HG03575 (cell line): Measurements from ENCODE around the gene MERTK.

Experiments used
- ATAC-seq: cut with Tn5 transposase; IDR thresholded peaks from one replicate; pipeline ENCODE4 v1.9.1; 2021; ENCODE audit not compliant: unreplicated experiment, insufficient number of reproducible peaks, low FRiP score; ENCODE audit errors: extremely low read depth

Gene MERTK

DNA sequence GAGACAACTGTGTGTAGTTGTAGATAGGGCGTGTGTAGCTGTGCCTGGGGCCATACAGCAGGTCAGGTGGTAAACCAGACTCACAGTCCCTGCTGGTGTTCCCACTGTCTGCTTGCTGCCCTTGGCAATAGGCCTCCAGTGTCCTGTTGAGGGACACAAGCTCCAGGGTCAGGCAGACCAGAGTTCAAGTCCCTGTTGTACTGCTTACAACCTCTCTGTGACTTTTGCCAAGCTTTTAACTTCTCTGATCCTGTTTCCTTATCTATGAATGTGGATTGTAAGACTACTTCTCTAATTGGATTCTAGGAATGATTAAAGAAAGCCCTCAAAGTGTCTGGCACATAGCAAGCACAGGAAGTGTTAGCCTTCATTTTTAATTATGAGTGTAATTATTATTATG lies 68.6 kb downstream of the MERTK start:
- no peak for ATAC-seq

DNA sequence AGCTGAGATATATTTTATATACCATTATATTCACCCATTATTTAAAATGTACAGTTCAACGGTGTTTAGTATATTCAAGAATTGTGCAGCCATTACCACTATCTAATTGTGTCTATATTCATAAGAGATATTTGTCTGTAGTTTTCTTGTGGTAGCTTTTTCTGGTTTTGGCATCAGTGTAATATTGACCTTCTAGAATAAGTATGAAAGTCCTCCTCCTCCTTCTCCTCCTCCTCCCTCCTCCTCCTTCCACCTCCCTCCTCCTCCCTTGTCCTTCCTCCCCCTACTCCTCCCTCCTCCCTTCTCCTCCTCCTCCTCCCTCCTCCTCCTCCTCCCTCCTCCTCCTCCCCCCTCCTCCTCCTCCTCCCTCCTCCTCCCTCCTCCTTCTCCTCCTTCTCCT lies 72.0 kb downstream of the MERTK start:
- no peak for ATAC-seq

DNA sequence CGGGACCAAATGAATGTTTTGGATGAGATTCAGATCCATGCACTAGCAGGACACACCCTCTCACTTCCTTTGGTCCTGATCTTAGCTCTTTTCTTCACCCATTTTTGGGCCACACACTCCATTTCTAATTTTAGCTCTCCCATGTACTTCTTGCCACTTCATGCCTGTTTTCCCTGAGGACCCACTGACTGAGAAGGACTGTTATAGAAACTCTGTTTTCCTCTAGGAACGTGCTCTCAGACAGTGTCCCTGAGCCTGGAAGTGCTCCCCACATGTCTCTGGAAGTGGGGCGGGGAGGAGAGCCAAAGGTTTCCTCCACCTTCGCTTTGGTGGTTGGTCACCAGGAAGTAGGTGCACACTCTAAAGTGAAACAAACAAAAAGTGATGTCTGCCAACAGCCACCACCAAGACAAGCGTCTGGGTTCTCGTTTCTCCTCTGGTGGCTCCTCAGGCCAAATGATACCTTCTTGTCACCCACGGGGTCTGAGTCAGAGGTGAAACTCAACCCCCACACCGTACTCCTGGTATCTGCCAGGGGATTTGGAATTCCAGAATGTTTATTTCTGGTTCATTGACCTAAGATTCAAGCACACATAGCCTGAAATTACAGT lies 74.7 kb downstream of the MERTK start:
- no peak for ATAC-seq

DNA sequence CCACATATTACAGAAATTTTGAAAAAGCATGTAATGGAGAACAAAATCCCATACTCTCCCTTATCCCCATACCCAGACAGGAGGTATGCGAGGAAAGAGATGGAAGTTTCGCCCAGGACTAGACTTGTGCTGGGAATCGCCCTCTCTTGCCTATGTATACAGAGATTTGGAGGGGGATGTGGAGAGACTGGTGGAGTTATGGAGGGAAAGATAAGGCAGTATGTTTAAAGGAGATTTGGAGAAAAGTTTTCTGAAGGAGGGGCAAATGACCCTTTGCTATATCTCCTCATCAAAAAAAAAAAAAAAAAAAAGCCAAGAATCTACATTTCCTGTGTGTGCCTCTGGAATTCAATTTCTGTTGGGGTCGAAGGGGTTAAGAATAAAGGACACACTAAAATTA lies 75.3 kb downstream of the MERTK start:
- ATAC-seq = no peak

DNA sequence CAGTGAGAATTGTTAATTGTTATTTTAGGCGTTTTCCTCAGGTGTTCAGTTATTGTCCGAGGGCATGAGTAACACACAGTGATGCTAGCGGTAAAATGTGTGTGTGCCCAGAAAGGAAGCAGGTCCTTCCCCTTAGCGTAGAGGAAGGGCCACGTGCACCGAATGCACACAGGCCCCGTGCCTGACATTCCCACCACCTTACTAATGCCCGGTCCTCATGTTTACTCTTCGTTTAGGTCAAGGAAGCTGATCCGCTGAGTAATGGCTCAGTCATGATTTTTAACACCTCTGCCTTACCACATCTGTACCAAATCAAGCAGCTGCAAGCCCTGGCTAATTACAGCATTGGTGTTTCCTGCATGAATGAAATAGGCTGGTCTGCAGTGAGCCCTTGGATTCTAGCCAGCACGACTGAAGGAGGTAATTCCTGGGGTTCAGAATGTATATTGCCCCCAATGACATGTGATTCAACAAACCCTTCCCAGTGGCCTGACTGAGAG lies 76.7 kb downstream of the MERTK start:
- ATAC-seq = no peak

DNA sequence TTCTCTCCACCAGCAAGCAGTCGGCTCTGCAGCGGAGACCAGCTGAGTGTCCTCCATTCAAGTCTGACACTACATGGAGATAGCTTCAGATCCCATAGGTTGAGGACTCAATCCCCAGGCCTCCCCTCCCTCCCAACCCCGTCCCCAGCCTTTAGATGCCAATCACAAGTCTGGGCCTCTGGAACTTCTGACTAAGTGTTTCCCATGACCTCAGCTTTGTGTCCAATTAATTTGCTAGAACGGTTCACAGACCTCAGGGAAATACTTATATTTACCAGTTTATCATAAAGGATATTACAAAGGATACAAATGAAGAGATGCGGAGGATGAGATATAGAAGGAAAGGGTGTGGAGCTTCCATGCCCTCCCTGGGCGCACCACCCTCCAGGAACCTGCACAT lies 77.4 kb downstream of the MERTK start:
- ATAC-seq = no peak

DNA sequence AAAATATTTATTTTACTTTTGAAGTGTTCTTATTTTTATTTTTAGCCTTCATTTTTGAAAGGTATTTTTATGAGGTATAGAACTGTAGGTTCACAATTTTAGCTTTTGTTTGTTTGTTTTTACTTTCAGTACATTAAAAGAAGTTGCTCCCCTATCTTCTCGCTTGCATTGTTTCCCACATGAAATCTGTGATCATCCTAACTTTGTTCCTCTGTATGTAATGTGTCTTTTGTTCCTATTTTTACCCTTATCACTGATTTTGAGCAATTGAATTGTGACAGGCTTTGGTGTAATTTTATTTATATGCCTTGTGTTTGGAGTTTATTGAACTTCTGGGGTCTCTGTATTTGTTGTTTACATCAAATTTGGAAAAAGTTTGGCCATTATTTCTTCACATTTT lies 78.8 kb downstream of the MERTK start:
- no peak for ATAC-seq

DNA sequence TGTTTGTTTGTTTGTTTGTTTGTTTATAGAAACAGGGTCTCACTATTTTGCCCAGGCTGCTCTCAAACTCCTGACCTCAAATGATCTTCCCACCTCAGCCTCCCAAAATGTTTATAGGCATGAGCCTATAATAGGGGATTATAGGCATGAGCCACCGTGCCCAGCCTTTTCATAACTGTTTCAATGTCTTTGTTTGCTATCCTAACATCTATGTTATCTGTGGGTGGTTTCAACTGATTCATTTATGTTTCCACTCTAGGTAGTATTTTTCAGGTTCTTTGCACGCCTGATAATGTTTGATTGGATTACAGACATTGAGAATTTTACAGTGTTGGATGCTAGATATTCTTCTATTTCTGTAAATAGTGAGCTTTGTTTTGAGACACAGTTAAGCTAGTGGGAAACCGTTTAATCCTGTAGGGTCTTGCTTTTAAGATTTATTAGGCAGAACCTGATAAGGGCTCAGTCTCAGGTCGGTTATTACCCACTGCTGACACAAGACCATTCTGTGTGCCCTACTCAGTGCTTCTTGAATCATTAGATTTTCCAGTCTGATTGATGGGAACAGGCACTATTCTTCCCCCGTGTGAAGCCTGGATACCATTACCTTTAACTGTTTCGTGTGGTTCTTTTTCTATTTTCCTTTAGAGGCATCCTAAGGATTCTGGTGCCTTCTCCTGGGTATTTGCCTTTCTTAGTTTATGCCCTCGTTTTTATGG lies 80.2 kb downstream of the MERTK start:
- no peak for ATAC-seq

DNA sequence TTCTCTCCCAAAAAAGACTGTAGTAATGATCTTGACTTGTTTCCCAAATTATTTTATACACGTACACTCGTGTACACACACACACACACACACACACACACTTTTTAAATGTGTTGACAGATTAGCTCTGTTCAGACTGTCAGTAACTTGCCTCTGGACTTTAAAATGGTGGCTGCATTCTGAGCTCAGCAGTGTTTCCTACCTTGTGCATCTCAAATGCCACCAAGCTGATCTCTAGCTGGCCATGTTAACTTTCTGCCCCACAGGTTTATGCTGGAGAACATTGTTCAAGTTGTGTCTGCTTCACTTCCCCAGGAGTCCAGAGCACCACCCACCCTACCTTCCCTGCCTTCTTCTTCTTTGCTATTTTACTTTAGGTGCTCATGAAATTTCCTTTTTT lies 83.3 kb downstream of the MERTK start:
- no peak for ATAC-seq

DNA sequence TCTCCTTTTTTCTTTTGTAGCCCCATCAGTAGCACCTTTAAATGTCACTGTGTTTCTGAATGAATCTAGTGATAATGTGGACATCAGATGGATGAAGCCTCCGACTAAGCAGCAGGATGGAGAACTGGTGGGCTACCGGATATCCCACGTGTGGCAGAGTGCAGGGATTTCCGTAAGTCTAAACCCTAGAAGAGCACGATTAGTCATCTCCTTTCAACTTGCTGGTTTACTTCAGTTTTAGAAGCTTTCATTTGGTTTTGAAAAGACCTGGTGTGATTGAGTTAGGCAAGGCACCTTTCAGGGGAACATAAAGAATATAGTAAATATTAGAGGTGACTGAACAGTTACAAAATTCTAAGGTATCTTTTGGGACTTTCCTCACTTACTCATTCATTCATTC lies 84.4 kb downstream of the MERTK start:
- no peak for ATAC-seq

DNA sequence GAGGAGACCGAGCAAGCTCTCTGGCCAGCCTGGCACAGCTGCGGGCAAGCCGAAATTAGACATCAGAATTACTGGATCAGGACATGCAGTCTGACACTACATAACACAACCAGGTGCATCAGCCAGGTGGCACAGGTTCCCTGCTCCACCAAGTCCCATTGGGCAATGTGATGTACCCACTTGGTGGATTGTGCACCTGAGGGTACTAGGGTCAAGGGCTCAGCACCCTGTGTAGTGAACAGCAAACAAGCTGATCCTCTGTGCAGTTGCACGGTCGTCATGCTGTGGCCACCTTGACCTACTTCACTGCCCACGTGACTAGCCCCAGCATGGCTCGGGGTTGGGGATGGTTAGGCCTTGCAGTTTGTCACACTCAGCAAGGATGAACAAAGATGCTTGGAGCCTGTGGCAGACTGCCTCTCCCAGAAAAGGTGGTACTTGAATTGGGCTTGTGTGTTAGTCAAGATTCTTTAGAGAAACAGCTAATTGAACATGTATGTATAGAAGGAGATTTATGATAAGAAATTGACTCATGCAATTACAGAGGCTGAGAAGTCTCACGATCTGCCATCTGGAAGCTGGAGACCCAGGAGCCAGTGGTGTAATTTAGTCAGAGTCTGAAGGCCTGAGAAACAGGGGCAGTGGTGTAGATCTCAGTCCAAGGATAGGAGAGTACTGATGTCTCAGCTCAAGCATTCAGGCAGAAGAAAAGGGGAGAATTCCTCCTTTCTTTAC lies 85.2 kb downstream of the MERTK start:
- ATAC-seq = no peak

DNA sequence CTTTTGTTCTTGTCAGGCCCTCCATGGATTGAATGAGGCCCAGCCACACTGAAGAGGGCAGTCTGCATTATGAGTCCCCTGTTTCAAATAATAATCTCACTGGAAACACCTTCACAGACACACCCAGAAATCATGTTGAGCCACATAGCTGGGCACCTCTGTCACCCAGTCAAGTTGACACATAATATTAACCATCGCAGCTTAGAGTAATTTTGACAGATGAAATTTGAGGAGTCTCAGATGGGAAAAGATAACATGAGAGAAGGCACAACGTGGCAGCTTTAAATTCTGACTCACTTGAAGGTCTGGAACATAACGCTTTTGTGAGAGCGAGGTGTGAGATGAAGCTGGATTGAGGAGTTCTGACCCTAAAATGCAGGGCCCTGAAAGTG lies 85.8 kb downstream of the MERTK start:
- no peak for ATAC-seq

DNA sequence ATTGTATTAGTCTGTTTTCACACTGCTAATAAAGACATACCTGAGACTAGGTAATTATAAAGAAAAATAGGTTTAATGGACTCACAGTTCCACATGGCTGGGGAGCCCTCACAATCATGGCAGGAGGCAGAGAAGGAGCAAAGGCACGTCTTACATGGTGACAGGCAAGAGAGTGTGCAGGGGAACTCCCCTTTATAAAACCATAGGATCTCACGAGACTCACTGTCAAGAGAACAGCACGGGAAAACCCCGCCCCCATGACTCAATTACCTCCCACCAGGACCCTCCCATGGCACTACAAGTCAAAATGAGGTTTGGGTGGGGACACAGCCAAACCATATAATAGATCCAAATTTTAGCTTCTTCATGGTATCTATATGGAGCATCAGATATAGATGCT lies 87.1 kb downstream of the MERTK start:
- no peak for ATAC-seq

DNA sequence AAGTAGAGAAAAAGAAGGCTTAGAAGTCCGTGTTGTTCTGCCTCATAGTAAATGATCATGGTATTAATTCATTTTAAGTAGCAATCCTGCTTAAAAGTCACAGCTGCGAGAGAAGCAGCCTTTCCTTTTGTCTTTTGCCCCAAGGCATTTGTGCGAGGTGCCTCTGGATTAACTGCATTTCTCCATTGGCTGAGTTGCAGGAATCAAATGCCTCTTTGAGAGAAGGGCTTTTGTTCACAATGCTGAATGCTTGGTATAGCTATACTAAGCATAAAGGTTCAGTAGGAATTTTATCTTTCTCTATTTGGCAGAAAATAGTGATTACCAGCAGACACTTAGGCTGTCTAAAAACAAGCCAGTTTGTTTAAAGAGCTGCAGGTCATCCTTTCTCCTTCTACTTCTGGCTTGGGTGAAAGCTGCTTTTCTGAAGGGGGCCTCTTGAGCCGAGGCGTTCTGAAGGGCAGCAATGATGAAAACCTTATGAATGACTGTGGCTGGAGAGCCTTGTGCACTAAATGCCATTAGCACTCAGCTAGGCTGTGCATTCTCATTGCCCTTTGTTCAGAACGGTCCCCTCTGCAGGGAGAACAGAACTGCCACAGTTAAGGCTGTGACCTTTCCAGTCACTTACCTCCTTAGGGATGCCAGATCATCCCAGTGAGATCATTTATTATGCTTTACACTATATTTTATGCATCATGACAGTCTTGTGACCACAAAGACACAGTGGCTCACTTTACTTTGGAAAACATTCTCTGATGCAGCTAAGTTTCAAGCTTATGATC lies 87.9 kb downstream of the MERTK start:
- no peak for ATAC-seq

DNA sequence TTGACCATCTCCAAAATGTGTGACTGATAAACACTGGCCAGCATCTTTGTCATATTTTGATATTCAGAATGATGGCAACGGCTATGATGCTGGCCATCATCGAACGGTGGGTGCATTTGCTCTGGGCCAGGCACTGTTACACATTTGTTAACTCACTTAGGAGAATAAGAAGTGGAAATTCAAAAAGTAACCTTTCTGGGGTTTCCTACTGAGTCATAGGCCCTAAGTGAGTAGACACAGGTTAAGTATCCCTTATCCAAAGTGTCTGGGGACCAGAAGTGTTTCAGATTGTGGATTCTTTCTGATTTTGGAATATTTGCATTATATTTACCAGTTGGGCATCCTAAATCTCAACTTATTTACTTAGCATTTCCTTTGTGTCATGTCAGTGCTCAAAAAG lies 92.0 kb downstream of the MERTK start:
- no peak for ATAC-seq

DNA sequence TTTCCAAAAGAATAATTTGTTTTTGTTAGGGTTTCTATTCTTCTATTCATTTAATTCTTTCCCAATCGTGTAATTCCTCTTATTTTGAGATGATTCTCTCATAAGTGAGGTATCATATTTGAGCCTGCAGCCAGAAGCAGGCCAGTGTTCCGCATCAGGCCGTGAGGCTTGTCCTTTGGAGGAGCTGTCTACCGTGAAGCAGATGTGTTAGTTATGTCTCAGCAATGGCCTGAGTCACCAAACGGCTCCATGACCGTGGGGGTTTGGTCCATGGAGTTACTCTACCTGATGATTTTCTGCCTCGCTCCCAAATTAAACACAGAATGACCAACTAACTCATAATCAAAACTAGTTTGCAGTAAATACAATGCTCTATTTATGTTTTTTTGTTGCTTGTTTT lies 92.4 kb downstream of the MERTK start:
- no peak for ATAC-seq

DNA sequence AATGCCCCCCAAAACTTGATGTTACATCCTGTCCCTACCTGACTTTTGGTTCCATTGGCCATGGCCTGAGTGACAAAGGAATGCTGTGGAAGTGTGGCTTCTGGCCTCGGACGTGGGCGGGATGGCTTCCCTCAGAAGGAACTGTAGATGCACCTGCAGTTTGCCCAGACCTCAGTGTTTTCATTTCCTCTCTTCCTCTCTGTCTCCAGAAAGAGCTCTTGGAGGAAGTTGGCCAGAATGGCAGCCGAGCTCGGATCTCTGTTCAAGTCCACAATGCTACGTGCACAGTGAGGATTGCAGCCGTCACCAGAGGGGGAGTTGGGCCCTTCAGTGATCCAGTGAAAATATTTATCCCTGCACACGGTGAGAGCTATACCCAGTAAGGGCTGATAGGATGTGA lies 95.6 kb downstream of the MERTK start:
- ATAC-seq = no peak

DNA sequence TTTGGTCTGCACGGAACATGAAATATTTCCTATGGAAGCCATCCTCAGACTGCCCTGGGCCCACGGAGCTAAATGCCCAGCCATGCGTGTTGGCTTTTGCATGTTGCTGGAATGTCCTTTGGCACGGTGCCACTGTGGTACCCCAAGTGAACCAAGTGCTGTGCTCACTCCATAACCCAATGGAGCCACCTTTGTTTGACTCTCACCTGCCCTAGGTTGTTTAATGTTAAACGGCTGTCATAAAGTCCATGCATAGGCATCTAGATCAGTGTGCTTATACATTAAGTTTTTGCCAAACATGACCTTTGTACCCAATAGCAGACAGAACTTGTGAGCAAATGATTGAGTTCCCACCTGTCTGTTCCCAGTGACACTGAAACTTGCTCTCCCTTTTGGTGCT lies 96.7 kb downstream of the MERTK start:
- ATAC-seq = no peak

DNA sequence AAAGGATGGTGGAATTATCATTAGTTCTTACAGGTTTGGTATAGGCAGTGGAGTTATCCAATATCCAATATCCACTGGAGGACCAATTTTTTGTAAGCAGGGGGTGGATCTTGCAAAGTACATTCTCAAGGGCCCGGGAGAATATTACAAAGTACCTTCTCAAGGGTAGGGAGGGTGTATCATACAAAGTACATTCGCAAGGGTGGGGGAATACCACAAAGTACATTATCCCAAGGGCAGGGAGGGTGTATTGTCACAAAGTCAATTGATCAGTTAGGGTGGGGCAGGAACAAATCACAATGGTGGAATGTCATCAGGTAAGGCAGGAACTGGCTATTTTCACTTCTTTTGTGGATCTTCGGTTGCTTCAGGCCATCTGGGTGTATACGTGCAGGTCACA lies 101.4 kb downstream of the MERTK start:
- ATAC-seq = no peak
